MM.1S (cell line): ENCODE results near the gene ITLN1.
"Not testable (repeated sequence)": the region's sequence is repeated elsewhere in the genome, so short reads cannot be mapped to it uniquely, and the experiment has no call there.

Experiments used
- EZH2 ChIP-seq: fragments of 300-600 bp; sonication (generic); optimal IDR thresholded peaks from 2 replicates; pipeline ENCODE3; 2017; ENCODE audit warnings: low read depth, mild to moderate bottlenecking, antibody characterized with exemption, low read length, mixed read lengths
- EZH2phosphoT487 ChIP-seq: fragments of 300-600 bp; sonication (generic); IDR thresholded peaks from 2 replicates; pipeline ENCODE4 v1.6.1; 2018; ENCODE audit warnings: antibody characterized with exemption, low read length
- TF ChIP-seq, protein P1 (sequence below): fragments of 300-600 bp; sonication (generic); IDR thresholded peaks from 2 replicates; pipeline ENCODE4 v1.5.1; 2016; ENCODE audit warnings: antibody characterized with exemption, low read length, mixed read lengths

DNA sequence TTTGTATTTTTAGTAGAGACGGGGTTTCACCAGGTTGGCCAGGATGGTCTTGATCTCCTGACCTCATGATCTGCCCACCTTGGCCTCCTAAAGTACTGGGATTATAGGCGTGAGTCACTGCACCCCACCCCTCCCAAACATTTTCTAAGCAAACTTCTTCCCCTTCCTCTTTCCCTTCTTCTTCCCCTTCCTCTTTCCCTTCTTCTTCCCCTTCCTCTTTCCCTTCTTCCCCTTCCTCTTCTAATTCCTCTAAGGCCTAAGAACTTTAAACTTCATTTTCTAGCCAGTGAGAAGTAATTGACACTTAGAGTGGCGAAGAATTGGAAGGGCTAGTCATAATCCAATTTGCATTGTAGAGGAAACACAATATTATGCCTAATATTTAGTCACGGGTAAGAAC, 9.4 kb downstream of the ITLN1 start:
- TF ChIP-seq, protein P1, sequence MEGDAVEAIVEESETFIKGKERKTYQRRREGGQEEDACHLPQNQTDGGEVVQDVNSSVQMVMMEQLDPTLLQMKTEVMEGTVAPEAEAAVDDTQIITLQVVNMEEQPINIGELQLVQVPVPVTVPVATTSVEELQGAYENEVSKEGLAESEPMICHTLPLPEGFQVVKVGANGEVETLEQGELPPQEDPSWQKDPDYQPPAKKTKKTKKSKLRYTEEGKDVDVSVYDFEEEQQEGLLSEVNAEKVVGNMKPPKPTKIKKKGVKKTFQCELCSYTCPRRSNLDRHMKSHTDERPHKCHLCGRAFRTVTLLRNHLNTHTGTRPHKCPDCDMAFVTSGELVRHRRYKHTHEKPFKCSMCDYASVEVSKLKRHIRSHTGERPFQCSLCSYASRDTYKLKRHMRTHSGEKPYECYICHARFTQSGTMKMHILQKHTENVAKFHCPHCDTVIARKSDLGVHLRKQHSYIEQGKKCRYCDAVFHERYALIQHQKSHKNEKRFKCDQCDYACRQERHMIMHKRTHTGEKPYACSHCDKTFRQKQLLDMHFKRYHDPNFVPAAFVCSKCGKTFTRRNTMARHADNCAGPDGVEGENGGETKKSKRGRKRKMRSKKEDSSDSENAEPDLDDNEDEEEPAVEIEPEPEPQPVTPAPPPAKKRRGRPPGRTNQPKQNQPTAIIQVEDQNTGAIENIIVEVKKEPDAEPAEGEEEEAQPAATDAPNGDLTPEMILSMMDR: not testable (repeated sequence)
- TF ChIP-seq EZH2phosphoT487, EZH2: not testable (repeated sequence)
